ENCODE measurements around the gene RECQL5.

DNA sequence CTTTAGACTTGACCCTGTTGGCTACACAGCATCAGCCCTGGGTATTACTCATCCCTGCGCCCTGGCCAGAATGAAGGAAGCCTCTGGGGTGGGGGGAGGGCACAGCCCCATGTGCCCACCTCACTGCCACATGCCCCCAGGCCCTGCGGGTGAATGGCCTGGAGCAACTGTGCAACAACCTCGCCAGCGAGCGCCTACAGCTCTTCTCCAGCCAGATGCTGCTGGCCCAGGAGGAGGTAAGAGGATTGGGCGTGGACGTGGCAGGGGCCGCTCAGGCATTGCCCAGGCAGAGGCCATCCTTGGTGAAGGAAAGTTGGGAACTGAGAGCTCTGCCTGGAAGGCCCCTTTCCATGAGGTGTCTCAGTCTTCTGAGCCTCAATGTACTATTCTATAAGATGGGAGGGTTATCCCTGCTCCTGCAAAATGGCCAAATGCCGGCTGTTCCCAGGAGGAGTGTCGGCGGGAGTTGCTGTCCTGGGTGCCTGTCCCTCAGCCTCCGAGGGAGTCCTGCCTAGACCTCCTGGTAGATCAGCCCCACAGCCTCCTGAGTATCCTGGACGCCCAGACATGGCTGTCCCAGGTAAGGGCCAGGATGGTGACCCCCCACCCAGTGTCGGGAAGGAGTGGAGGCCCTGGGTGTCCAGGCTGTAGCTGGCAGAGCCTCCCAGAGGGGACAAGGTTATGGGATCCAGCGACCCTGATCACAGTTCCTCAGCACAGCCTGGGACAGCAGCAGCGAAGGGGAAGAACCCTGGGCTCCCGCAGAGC lies 70.5 kb downstream of the RECQL5 start:
- TF ChIP-seq, protein P1, sequence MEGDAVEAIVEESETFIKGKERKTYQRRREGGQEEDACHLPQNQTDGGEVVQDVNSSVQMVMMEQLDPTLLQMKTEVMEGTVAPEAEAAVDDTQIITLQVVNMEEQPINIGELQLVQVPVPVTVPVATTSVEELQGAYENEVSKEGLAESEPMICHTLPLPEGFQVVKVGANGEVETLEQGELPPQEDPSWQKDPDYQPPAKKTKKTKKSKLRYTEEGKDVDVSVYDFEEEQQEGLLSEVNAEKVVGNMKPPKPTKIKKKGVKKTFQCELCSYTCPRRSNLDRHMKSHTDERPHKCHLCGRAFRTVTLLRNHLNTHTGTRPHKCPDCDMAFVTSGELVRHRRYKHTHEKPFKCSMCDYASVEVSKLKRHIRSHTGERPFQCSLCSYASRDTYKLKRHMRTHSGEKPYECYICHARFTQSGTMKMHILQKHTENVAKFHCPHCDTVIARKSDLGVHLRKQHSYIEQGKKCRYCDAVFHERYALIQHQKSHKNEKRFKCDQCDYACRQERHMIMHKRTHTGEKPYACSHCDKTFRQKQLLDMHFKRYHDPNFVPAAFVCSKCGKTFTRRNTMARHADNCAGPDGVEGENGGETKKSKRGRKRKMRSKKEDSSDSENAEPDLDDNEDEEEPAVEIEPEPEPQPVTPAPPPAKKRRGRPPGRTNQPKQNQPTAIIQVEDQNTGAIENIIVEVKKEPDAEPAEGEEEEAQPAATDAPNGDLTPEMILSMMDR (IDR thresholded peaks at IDR 0.05) = no peak
- no peak for TF ChIP-seq SIN3A (IDR thresholded peaks at IDR 0.05; ENCODE audit: borderline replicate concordance, insufficient read depth, low read depth, low read length)
